Measurements from ENCODE around the gene BTG2.

BTG2 gene

GRCh38 chr1:203321273-203322052, 16.1 kb downstream of the BTG2 start:
- H3K4me3 ChIP-seq (IDR thresholded peaks at IDR 0.05; ENCODE audit: insufficient read depth, low read depth, low read length) = peak overlapping the region; percentile 57
- no peaks in the 10 kb centered on the region for H3K27me3 ChIP-seq (ENCODE audit: insufficient read depth, low read depth)
- H4K20me1 ChIP-seq (ENCODE audit: insufficient read depth) = no peaks in the 10 kb centered on the region
- H3K27ac ChIP-seq = peak overlapping the region; percentile 89
- H3K9ac ChIP-seq = peak overlapping the region; percentile 37; the same call in 1 of the 2 replicates
- no peaks in the 10 kb centered on the region for H3K36me3 ChIP-seq (ENCODE audit: insufficient read depth)
- H3K4me1 ChIP-seq (ENCODE audit: low read depth, poor library complexity, severe bottlenecking) = peaks cover 94% of the 10 kb centered on the region
- no peak overlapping the region for H2AFZ ChIP-seq (ENCODE audit: low read depth)
- H3K4me2 ChIP-seq = peak overlapping the region; percentile 100
- H3K79me2 ChIP-seq (ENCODE audit: insufficient read depth, low read depth) = peaks cover 19% of the 10 kb centered on the region; the same call in 1 of the 2 replicates
- no peak for TF ChIP-seq CTCF (conservative IDR thresholded peaks at IDR 0.05; ENCODE audit: low read depth, low read length)

- H3K27ac ChIP-seq = peak overlapping the region; percentile 89
- no peaks in the 10 kb centered on the region for H4K20me1 ChIP-seq (ENCODE audit: insufficient read depth)
- TF ChIP-seq CTCF (conservative IDR thresholded peaks at IDR 0.05; ENCODE audit: low read depth, low read length) = no peak
- H3K36me3 ChIP-seq (ENCODE audit: insufficient read depth) = no peaks in the 10 kb centered on the region
- no peaks in the 10 kb centered on the region for H3K27me3 ChIP-seq (ENCODE audit: insufficient read depth, low read depth)
- peaks cover 90% of the 10 kb centered on the region for H3K4me1 ChIP-seq (ENCODE audit: low read depth, poor library complexity, severe bottlenecking)
- no peak overlapping the region for H3K4me3 ChIP-seq (IDR thresholded peaks at IDR 0.05; ENCODE audit: insufficient read depth, low read depth, low read length)
- peaks cover 19% of the 10 kb centered on the region; the same call in 1 of the 2 replicates for H3K79me2 ChIP-seq (ENCODE audit: insufficient read depth, low read depth)
- peak overlapping the region; percentile 37; the same call in 1 of the 2 replicates for H3K9ac ChIP-seq
- H2AFZ ChIP-seq (ENCODE audit: low read depth) = no peak overlapping the region
- H3K4me2 ChIP-seq = peak overlapping the region; percentile 100
These were observed 17.3 kb downstream of the BTG2 start for GRCh38 chr1:203322500-203323179.

GRCh38 chr1:203323587-203323986, 18.3 kb downstream of the BTG2 start:
- no peak overlapping the region for H3K4me3 ChIP-seq (IDR thresholded peaks at IDR 0.05; ENCODE audit: insufficient read depth, low read depth, low read length)
- H4K20me1 ChIP-seq (ENCODE audit: insufficient read depth) = no peaks in the 10 kb centered on the region
- H3K27me3 ChIP-seq (ENCODE audit: insufficient read depth, low read depth) = no peaks in the 10 kb centered on the region
- H3K27ac ChIP-seq = peak overlapping the region; percentile 89
- H3K4me2 ChIP-seq = peak overlapping the region; percentile 100
- peaks cover 19% of the 10 kb centered on the region; the same call in 1 of the 2 replicates for H3K79me2 ChIP-seq (ENCODE audit: insufficient read depth, low read depth)
- peaks cover 93% of the 10 kb centered on the region for H3K4me1 ChIP-seq (ENCODE audit: low read depth, poor library complexity, severe bottlenecking)
- peak overlapping the region; percentile 37; the same call in 1 of the 2 replicates for H3K9ac ChIP-seq
- peak overlapping the region; percentile 1; the same call in 1 of the 2 replicates for H2AFZ ChIP-seq (ENCODE audit: low read depth)
- TF ChIP-seq CTCF (conservative IDR thresholded peaks at IDR 0.05; ENCODE audit: low read depth, low read length) = no peak
- H3K36me3 ChIP-seq (ENCODE audit: insufficient read depth) = no peaks in the 10 kb centered on the region

GRCh38 chr1:203324105-203325025, 19.0 kb downstream of the BTG2 start:
- H3K9ac ChIP-seq = peak overlapping the region; percentile 37
- H3K4me2 ChIP-seq = peak overlapping the region; percentile 100

More at GRCh38 chr1:203324105-203325025, 19.0 kb downstream of the BTG2 start:
- TF ChIP-seq CTCF (conservative IDR thresholded peaks at IDR 0.05; ENCODE audit: low read depth, low read length) = no peak
- no peaks in the 10 kb centered on the region for H3K27me3 ChIP-seq (ENCODE audit: insufficient read depth, low read depth)
- H3K4me3 ChIP-seq (IDR thresholded peaks at IDR 0.05; ENCODE audit: insufficient read depth, low read depth, low read length) = peak overlapping the region; percentile 95
- H3K79me2 ChIP-seq (ENCODE audit: insufficient read depth, low read depth) = 0 out of 2 replicates have a peak, but pooled peaks cover 14% of the 10 kb centered on the region
- peak overlapping the region; percentile 12; the same call in 1 of the 2 replicates for H2AFZ ChIP-seq (ENCODE audit: low read depth)
- no peaks in the 10 kb centered on the region for H3K36me3 ChIP-seq (ENCODE audit: insufficient read depth)
- H3K27ac ChIP-seq = peak overlapping the region; percentile 89
- H3K4me1 ChIP-seq (ENCODE audit: low read depth, poor library complexity, severe bottlenecking) = peaks cover 93% of the 10 kb centered on the region
- H4K20me1 ChIP-seq (ENCODE audit: insufficient read depth) = no peaks in the 10 kb centered on the region

Measured in KMS-11 (cell line).